ENCODE measurements around the gene NFATC2.
"Not testable (repeated sequence)": the region's sequence is repeated elsewhere in the genome, so short reads cannot be mapped to it uniquely, and the experiment has no call there.

Gene NFATC2

GRCh38 chr20:51492167-51493092, 50.1 kb downstream of the NFATC2 start:
- no peak for DNase-seq

GRCh38 chr20:51491393-51491792, 51.1 kb downstream of the NFATC2 start:
- DNase-seq: no peak

- DNase-seq: no peak
Observed at GRCh38 chr20:51490635-51491034, 51.9 kb downstream of the NFATC2 start.

GRCh38 chr20:51489611-51490010, 52.9 kb downstream of the NFATC2 start:
- no peak for DNase-seq

- no peak for DNase-seq
Observed at GRCh38 chr20:51488331-51488730, 54.2 kb downstream of the NFATC2 start.

GRCh38 chr20:51487565-51488268, 54.8 kb downstream of the NFATC2 start:
- DNase-seq: no peak

GRCh38 chr20:51487076-51487475, 55.4 kb downstream of the NFATC2 start:
- DNase-seq: no peak

GRCh38 chr20:51486197-51487005, 56.1 kb downstream of the NFATC2 start:
- no peak for DNase-seq

- no peak for DNase-seq
Observed at GRCh38 chr20:51484831-51485230, 57.7 kb downstream of the NFATC2 start.

GRCh38 chr20:51484141-51484815, 58.2 kb downstream of the NFATC2 start:
- no peak for DNase-seq

GRCh38 chr20:51482836-51483473, 59.6 kb downstream of the NFATC2 start:
- no peak for DNase-seq

- DNase-seq: peak; percentile 39
Observed at GRCh38 chr20:51481341-51481914, 61.1 kb downstream of the NFATC2 start.

- peak; percentile 41 for DNase-seq
Observed at GRCh38 chr20:51480507-51481270, 61.8 kb downstream of the NFATC2 start.

- not testable (repeated sequence) for DNase-seq
Observed at GRCh38 chr20:51476106-51476505, 66.4 kb downstream of the NFATC2 start.

GRCh38 chr20:51473771-51474170, 68.7 kb downstream of the NFATC2 start:
- DNase-seq: no peak

- DNase-seq: no peak
Observed at GRCh38 chr20:51473256-51473655, 69.3 kb downstream of the NFATC2 start.

- DNase-seq: no peak
Observed at GRCh38 chr20:51470907-51471411, 71.6 kb downstream of the NFATC2 start.

GRCh38 chr20:51470499-51470820, 72.1 kb downstream of the NFATC2 start:
- no peak for DNase-seq

GRCh38 chr20:51469578-51470498, 72.7 kb downstream of the NFATC2 start:
- no peak for DNase-seq

GRCh38 chr20:51469046-51469445, 73.5 kb downstream of the NFATC2 start:
- DNase-seq: no peak
